NCI-H146 treated with DMSO at 0.1 percent for 48 hours (cell line): ENCODE data around the gene PCDHA7.
"Not testable (repeated sequence)": the region's sequence is repeated elsewhere in the genome, so short reads cannot be mapped to it uniquely, and the experiment has no call there.

Experiments
- DNase-seq: peaks from one replicate; lab custom pipeline; 2025; ENCODE audit not compliant: unreplicated experiment; lab: John Stamatoyannopoulos, UW

The PCDHA7 gene

DNA sequence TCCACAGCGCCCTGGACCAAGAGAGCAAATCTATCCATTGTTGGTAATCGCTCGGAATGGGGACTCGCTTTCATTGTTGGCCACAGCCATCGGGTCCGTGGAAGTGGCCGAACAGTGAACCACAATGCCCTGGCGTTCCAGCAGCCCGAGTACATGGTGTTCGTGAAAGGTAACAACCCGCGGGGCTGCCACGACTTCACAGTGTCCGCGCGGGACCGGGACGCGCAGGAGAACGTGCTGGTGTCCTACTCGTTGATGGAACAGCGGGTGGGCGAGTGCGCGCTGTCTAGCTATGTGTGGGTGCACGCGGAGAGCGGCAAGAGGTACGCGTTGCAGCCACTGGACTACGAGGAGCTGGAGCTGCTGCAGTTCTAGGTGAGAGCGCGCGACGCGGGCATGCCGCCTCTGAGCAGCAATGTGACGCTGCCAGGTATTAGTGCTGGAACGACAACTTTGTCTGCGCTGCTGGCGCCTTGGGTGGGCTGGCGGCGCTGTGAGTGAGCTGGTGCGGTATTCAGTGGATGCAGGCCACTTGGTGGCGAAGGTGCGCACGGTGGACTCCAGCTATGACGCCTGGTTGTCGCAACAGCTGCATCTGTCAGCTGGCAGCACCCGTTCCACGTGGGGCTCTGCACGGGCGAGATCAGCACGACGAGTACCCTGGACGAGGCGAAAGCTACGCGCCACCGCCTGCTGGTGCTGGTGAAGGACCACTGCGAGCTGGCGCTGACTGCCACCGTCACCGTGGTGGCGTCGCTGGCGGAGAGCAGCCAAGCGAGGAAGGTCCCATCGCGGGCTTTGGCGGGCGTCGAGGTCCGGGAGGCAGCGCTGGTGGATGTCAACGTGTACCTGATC is 28.6 kb downstream of the PCDHA7 start:
- DNase-seq = no peak

DNA sequence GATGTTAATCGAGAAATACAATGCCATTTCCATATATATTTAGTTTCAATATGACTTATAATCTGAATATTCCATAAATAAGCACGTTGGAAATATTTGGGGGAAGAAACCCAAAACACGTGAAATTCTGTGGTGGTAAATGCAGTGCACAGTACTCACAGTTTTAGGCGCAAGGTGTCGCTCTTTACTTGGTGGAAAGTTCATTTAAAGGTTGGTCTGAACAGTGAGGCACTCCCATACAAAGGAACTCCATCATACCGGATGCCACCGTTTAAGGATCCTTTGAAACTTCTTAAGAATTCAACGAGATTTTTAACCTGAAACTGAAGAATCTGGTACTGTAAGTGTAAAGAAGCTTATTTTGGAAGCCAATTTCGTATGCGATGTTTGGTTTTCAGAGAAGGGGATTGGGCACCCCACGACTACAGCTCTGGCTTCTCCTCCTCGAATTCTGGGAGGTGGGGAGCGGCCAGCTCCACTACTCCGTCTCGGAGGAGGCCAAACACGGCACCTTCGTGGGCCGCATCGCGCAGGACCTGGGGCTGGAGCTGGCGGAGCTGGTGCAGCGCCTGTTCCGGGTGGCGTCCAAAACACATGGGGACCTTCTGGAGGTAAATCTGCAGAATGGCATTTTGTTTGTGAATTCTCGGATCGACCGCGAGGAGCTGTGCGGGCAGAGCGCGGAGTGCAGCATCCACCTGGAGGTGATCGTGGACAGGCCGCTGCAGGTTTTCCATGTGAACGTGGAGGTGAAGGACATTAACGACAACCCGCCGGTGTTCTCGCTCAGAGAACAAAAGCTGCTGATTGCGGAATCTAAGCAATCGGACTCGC is 34.9 kb downstream of the PCDHA7 start, which contains the start of gene PCDHA11:
PCDHA11 (plus strand) TSS at position 237 of the 834 bp plus-strand sequence; CDS start at position 384, 147 bp downstream.
- no peak for DNase-seq

DNA sequence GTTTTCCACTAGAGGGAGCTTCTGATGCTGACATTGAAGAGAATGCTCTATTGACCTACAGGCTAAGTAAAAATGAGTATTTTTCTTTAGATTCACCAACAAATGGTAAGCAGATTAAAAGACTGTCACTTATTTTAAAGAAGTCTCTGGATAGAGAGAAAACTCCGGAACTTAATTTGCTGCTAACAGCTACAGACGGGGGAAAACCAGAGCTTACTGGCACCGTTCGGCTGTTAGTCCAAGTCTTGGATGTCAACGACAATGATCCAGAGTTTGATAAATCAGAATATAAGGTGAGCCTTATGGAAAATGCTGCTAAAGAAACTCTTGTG is 35.5 kb downstream of the PCDHA7 start:
- no peak for DNase-seq

DNA sequence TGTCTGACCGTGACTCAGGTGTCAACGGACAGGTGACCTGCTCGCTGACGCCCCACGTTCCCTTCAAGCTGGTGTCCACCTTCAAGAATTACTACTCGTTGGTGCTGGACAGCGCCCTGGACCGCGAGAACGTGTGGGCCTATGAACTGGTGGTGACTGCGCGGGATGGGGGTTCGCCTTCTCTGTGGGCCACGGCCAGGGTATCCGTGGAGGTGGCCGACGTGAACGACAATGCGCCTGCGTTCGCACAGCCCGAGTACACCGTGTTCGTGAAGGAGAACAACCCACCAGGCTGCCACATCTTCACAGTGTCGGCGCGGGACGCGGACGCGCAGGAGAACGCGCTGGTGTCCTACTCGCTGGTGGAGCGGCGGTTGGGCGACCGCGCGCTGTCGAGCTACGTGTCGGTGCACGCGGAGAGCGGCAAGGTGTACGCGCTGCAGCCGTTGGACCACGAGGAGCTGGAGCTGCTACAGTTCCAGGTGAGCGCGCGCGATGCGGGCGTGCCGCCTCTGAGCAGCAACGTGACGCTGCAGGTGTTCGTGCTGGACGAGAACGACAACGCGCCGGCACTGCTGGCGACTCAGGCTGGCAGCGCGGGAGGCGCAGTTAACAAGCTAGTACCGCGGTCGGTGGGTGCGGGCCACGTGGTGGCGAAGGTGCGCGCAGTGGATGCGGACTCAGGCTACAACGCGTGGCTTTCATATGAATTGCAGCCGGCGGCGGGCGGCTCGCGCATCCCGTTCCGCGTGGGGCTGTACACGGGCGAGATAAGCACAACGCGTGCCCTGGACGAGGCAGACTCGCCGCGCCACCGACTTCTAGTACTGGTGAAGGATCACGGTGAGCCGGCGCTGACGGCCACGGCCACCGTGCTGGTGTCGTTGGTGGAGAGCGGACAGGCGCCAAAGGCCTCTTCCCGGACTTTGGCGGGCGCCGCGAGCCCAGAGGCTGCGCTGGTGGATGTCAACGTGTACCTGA is 36.4 kb downstream of the PCDHA7 start:
- no peak for DNase-seq

DNA sequence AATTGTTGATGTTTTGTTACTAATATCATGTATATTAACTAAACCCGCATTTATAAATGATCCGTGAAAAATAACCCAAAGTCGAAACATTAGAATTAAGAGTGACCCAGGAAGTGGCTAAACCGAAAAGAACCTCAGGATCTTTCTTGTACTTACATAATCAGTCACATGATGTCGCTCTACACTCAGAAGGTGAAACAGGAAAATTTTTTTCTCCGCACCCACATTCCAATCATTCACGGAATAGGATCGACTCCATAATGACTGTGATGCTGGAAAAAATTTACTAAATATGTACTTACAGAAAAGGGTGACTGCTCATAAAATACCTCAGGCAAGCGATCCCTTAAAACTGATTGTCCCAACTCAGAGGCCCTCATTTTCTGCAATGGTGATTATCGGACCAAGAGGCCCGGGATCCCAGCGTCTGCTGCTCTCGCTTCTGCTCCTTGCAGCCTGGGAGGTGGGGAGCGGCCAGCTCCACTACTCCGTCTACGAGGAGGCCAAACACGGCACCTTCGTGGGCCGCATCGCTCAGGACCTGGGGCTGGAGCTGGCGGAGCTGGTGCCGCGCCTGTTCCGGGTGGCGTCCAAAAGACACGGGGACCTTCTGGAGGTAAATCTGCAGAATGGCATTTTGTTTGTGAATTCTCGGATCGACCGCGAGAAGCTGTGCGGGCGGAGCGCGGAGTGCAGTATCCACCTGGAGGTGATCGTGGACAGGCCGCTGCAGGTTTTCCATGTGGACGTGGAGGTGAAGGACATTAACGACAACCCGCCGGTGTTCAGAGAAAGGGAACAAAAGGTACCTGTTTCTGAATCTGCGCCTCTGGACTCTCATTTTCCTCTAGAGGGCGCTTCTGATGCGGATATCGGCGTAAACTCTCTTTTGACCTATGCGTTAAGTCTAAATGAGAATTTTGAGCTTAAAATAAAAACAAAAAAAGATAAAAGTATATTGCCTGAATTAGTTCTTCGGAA is 41.3 kb downstream of the PCDHA7 start, which contains the start of gene PCDHA12:
PCDHA12 (plus strand) TSS at position 224 of the 981 bp plus-strand sequence; CDS start at position 389, 165 bp downstream.
- no peak for DNase-seq

DNA sequence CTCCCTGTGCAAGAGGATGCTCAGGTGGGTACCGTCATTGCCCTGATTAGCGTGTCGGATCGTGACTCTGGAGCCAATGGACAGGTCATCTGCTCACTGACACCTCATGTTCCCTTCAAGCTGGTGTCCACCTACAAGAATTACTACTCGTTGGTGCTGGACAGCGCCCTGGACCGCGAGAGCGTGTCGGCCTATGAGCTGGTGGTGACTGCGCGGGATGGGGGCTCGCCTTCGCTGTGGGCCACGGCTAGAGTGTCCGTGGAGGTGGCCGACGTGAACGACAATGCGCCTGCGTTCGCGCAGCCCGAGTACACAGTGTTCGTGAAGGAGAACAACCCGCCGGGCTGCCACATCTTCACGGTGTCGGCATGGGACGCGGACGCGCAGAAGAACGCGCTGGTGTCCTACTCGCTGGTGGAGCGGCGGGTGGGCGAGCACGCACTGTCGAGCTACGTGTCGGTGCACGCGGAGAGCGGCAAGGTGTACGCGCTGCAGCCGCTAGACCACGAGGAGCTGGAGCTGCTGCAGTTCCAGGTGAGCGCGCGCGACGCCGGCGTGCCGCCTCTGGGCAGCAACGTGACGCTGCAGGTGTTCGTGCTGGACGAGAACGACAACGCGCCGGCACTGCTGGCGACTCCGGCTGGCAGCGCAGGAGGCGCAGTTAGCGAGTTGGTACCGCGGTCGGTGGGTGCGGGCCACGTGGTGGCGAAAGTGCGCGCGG is 42.6 kb downstream of the PCDHA7 start:
- DNase-seq = not testable (repeated sequence)

DNA sequence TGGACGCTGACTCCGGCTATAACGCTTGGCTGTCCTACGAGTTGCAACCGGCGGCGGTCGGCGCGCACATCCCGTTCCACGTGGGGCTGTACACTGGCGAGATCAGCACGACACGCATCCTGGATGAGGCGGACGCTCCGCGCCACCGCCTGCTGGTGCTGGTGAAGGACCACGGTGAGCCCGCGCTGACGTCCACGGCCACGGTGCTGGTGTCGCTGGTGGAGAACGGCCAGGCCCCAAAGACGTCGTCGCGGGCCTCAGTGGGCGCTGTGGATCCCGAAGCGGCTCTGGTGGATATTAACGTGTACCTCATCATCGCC is 43.2 kb downstream of the PCDHA7 start:
- no peak for DNase-seq

DNA sequence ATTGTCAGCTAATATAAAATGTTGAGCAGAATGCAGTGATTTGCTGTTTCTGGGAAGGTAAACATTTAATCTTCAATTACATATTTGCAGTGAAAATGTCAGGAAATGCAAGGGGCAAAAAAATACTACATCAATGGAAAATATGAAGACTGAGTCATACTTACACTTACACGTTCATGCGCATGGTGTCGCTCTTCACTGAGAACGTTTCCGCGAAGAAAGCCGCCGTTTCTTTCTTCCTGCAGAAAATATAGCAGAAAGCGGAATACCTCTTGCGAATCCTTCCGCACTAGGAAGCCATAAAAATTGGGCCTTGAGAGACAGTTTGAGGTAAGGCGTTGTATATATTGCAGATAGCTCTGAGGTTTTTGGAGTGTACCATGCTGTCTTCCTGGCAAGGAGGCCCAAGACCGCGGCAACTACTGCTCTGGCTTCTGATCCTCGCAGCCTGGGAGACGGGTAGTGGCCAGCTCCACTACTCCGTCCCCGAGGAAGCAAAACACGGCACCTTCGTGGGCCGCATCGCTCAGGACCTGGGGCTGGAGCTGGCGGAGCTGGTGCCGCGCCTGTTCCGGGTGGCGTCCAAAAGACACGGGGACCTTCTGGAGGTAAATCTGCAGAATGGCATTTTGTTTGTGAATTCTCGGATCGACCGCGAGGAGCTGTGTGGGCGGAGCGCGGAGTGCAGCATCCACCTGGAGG is 48.0 kb downstream of the PCDHA7 start, which contains the start of gene PCDHA13:
PCDHA13 (plus strand) TSS at position 236 of the 702 bp plus-strand sequence; CDS start at position 381, 145 bp downstream.
- DNase-seq = no peak

DNA sequence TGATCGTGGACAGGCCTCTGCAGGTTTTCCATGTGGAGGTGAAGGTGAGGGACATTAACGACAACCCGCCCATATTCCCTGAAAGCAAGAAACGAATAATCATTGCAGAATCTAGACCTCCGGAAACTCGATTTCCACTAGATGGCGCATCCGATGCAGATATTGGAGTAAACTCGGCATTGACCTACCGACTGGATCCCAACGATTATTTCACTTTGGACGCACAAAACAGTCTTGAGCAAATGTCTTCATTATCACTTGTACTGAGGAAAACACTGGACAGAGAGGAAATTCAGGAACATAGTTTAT is 48.5 kb downstream of the PCDHA7 start:
- no peak for DNase-seq

DNA sequence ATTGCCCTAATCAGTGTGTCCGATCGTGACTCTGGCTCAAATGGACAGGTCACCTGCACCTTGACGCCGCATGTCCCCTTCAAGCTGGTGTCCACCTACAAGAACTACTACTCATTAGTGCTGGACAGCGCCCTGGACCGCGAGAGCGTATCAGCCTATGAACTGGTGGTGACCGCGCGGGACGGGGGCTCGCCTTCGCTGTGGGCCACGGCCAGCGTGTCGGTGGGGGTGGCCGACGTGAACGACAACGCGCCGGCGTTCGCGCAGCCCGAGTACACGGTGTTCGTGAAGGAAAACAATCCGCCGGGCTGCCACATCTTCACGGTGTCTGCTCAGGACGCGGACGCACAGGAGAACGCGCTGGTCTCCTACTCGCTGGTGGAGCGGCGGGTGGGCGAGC is 49.3 kb downstream of the PCDHA7 start:
- no peak for DNase-seq

DNA sequence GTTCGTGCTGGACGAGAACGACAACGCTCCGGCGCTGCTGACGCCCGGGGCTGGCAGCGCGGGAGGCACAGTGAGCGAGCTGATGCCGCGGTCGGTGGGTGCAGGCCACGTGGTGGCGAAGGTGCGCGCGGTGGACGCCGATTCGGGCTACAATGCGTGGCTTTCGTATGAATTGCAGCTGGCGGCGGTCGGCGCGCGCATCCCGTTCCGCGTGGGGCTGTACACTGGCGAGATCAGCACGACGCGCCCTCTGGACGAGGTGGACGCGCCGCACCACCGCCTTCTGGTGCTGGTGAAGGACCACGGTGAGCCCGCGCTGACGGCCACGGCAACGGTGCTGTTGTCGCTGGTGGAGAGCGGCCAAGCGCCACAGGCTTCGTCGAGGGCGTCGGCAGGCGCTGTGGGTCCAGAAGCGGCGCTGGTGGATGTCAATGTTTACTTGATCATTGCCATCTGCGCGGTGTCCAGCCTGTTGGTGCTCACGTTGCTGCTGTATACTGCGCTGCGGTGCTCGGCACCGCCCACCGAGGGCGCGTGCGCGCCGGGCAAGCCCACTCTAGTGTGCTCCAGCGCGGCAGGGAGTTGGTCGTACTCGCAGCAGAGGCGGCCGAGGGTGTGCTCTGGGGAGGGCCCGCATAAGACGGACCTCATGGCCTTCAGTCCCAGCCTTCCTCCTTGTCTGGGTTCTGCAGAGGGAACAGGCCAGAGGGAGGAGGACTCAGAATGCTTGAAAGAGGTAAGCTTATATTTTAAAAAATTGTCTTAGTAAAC is 50.0 kb downstream of the PCDHA7 start:
- no peak for DNase-seq
